ENCODE measurements around the gene TMOD2. TPM values are rescaled to one million over a fixed set of nuclear protein-coding genes. Genes with fewer than 3 reads are reported as not detected.
A peak's percentile ranks its signal among the peaks of the same experiment; 100 is the strongest.

Gene TMOD2
- total RNA-seq, 1 experiment from 2014 or later = 5.7 TPM

GRCh38 chr15:51782357-51782896 is 31.0 kb downstream of the TMOD2 start:
- H4K20me1 ChIP-seq (ENCODE audit: insufficient read depth) = no peaks in the 10 kb centered on the region
- POLR2A ChIA-PET = no interaction called here
- H3K9ac ChIP-seq (ENCODE audit: low read length) = no peak overlapping the region
- TF ChIP-seq JUND (IDR thresholded peaks at IDR 0.05) (peak; percentile 11; the same call in 1 of the 2 replicates), MAX (IDR thresholded peaks at IDR 0.05) (no peak), REST (IDR thresholded peaks at IDR 0.05; ENCODE audit: low read depth) (no peak), CEBPB (IDR thresholded peaks at IDR 0.05; ENCODE audit: low read depth) (no peak), RAD21 (IDR thresholded peaks at IDR 0.05; ENCODE audit: low read depth) (peak; percentile 77), YY1 (IDR thresholded peaks at IDR 0.05; ENCODE audit: extremely low read depth, insufficient replicate concordance, low read depth, low read length) (no peak), POLR2AphosphoS5 (IDR thresholded peaks at IDR 0.05; ENCODE audit: low read depth, low read length) (no peak), TCF7L2 (IDR thresholded peaks at IDR 0.05; ENCODE audit: borderline replicate concordance, extremely low read depth, insufficient read depth, insufficient read length) (no peak), EZH2phosphoT487 (IDR thresholded peaks at IDR 0.05; ENCODE audit: borderline replicate concordance) (no peak)
- TF ChIP-seq, protein P1, sequence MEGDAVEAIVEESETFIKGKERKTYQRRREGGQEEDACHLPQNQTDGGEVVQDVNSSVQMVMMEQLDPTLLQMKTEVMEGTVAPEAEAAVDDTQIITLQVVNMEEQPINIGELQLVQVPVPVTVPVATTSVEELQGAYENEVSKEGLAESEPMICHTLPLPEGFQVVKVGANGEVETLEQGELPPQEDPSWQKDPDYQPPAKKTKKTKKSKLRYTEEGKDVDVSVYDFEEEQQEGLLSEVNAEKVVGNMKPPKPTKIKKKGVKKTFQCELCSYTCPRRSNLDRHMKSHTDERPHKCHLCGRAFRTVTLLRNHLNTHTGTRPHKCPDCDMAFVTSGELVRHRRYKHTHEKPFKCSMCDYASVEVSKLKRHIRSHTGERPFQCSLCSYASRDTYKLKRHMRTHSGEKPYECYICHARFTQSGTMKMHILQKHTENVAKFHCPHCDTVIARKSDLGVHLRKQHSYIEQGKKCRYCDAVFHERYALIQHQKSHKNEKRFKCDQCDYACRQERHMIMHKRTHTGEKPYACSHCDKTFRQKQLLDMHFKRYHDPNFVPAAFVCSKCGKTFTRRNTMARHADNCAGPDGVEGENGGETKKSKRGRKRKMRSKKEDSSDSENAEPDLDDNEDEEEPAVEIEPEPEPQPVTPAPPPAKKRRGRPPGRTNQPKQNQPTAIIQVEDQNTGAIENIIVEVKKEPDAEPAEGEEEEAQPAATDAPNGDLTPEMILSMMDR (IDR thresholded peaks at IDR 0.05 in 2 of 3, conservative IDR thresholded peaks at IDR 0.05 in 1 of 3; ENCODE audit: borderline replicate concordance in 1 of 3, insufficient read depth in 1 of 3, low read depth in 2 of 3, low read length in 2 of 3) = peak; percentile 50 to 67 (median 59); a peak in 5 of 6 replicates
- H3K79me2 ChIP-seq (ENCODE audit: insufficient read depth, low read length) = no peaks in the 10 kb centered on the region
- peak; percentile 38 for DNase-seq (ENCODE audit: low read depth, low spot score)
- CTCF ChIA-PET = no interaction called here
- peaks cover 0 to 10% of the 10 kb centered on the region in 2 experiments; a peak in 3 of 4 replicates for H3K4me1 ChIP-seq (ENCODE audit: control insufficient read depth in 1 of 2, insufficient read depth in 2 of 2, low read length in 2 of 2)
- H2AFZ ChIP-seq (ENCODE audit: low read depth, low read length, poor library complexity, severe bottlenecking) = no peak overlapping the region
- no peak overlapping the region for H3K27ac ChIP-seq (ENCODE audit: low read depth, low read length)
- H3K27me3 ChIP-seq (ENCODE audit: insufficient read depth, low read length) = no peaks in the 10 kb centered on the region
- no TSS peak for BruUV-seq (replicated peaks)
- H3K4me2 ChIP-seq (ENCODE audit: low read length) = no peak overlapping the region
- no peaks in the 10 kb centered on the region; a peak in 1 of 4 replicates for H3K36me3 ChIP-seq (ENCODE audit: control insufficient read depth in 1 of 2, insufficient read depth in 2 of 2, low read length in 2 of 2)
- RAD21 ChIA-PET (ENCODE audit: low non-redundant PET in 1 of 2, low total read pairs in 2 of 2, uncharacterized antibody in 2 of 2, unreplicated experiment in 2 of 2) = no interaction called here
- no peaks in the 10 kb centered on the region for H3K9me2 ChIP-seq (ENCODE audit: insufficient read depth)
- H3K4me3 ChIP-seq (replicated peaks in 1 of 2; ENCODE audit: low read depth in 1 of 2, low read length in 2 of 2) = no peak overlapping the region
- ATAC-seq = peak; percentile 75
- intact Hi-C loops (cut with micrococcal nuclease) = loop anchor here (5.0 kb wide), 1 partner anchor 295 kb away; no protein-coding TSS in a partner anchor
- H3K9me3 ChIP-seq (ENCODE audit: control insufficient read depth in 1 of 2, insufficient read depth in 1 of 2, low read depth in 1 of 2, low read length in 2 of 2) = peaks cover 0 to 6% of the 10 kb centered on the region in 2 experiments; a peak in 1 of 4 replicates
